Measurements from ENCODE around the gene SEMA4G. TPM values are rescaled to one million over a fixed set of nuclear protein-coding genes. Genes with fewer than 3 reads are reported as not detected.

The SEMA4G gene
- total and polyA plus RNA-seq, 2 of the 4 experiments (the other 2 are of a cell fraction), result 0.90 to 8.7 TPM

DNA sequence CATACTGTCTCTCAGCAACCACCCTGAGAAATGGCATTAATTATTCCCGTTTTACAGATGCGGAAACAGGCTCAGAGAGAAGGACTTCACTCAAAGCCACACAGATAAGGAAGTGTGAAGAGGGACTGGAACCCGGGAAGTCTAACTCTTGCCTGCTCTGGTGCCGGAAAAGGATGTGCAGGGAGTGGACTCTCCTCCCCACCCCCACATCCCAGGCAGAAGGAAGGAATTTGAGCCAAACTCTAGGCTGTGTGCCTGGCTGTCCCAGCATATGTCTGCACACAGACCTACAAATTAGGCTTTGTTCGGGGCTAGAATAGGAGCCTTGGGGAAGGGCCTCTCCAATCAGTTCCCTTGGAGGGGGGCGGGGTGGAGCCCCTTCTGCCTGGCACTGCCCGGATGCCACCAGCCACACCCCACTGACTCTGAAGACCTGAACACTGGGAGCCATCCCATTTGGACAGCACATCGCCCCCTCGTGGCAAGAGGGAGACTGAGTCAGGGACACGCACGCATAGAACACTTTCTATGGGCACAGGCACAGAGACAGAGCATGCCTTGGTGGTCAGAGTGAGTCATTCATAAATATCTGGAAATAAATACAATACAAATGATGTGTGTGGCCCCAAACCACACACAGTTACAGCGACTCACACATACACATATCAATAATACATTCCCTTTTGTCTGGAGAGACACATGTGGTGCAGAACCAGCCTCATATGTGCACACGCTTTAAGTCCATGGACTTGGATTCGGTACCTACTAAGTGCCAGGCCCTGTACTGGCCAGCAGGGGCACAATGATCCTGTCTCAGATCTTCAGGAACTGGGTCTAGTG, 43.4 kb downstream of the SEMA4G start:
- H3K4me3 ChIP-seq (ENCODE audit: insufficient read depth, low read depth, low read length), result no peak overlapping the region; the same call in 1 of the 2 replicates
- H3K56ac ChIP-seq (ENCODE audit: extremely low read depth, insufficient read depth, low read length), result peak overlapping the region; percentile 71; the same call in 1 of the 2 replicates
- H3K27ac ChIP-seq (ENCODE audit: insufficient read depth, low read length), result peak overlapping the region; percentile 22
- H3K79me1 ChIP-seq (ENCODE audit: low read depth in 1 of 2, low read length in 2 of 2), result peaks cover 3 to 21% of the 10 kb centered on the region in 2 experiments; a peak in 2 of 4 replicates
- TF ChIP-seq, protein P1, sequence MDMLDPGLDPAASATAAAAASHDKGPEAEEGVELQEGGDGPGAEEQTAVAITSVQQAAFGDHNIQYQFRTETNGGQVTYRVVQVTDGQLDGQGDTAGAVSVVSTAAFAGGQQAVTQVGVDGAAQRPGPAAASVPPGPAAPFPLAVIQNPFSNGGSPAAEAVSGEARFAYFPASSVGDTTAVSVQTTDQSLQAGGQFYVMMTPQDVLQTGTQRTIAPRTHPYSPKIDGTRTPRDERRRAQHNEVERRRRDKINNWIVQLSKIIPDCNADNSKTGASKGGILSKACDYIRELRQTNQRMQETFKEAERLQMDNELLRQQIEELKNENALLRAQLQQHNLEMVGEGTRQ (IDR thresholded peaks at IDR 0.05; ENCODE audit: low read depth, low read length), result 0 out of 2 replicates have a peak, but pooled peaks have one; percentile 13
- TF ChIP-seq, protein P2, sequence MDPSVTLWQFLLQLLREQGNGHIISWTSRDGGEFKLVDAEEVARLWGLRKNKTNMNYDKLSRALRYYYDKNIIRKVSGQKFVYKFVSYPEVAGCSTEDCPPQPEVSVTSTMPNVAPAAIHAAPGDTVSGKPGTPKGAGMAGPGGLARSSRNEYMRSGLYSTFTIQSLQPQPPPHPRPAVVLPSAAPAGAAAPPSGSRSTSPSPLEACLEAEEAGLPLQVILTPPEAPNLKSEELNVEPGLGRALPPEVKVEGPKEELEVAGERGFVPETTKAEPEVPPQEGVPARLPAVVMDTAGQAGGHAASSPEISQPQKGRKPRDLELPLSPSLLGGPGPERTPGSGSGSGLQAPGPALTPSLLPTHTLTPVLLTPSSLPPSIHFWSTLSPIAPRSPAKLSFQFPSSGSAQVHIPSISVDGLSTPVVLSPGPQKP (IDR thresholded peaks at IDR 0.05; ENCODE audit: borderline replicate concordance, low read depth, low read length), result no peak
- TF ChIP-seq RAD21 (IDR thresholded peaks at IDR 0.05; ENCODE audit: low read length), result peak; percentile 70
- peak; percentile 81 for TF ChIP-seq SMC3 (IDR thresholded peaks at IDR 0.05; ENCODE audit: low read depth, low read length)
- TF ChIP-seq, protein P3, sequence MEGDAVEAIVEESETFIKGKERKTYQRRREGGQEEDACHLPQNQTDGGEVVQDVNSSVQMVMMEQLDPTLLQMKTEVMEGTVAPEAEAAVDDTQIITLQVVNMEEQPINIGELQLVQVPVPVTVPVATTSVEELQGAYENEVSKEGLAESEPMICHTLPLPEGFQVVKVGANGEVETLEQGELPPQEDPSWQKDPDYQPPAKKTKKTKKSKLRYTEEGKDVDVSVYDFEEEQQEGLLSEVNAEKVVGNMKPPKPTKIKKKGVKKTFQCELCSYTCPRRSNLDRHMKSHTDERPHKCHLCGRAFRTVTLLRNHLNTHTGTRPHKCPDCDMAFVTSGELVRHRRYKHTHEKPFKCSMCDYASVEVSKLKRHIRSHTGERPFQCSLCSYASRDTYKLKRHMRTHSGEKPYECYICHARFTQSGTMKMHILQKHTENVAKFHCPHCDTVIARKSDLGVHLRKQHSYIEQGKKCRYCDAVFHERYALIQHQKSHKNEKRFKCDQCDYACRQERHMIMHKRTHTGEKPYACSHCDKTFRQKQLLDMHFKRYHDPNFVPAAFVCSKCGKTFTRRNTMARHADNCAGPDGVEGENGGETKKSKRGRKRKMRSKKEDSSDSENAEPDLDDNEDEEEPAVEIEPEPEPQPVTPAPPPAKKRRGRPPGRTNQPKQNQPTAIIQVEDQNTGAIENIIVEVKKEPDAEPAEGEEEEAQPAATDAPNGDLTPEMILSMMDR (conservative IDR thresholded peaks at IDR 0.05; ENCODE audit: low read depth, low read length), result peak; percentile 90
- TF ChIP-seq RFX5 (IDR thresholded peaks at IDR 0.05; ENCODE audit: low read depth, low read length), result no peak
- peak; percentile 41; the same call in 1 of the 2 replicates for TF ChIP-seq MAZ (IDR thresholded peaks at IDR 0.05; ENCODE audit: borderline replicate concordance, low read depth, low read length)
- TF ChIP-seq FOS (IDR thresholded peaks at IDR 0.05; ENCODE audit: low read depth, low read length), result peak; percentile 91
- TF ChIP-seq RCOR1 (IDR thresholded peaks at IDR 0.05; ENCODE audit: insufficient replicate concordance, low read length), result peak; percentile 45
- no peak for TF ChIP-seq POLR2A (IDR thresholded peaks at IDR 0.05; ENCODE audit: low read depth, low read length)
- TF ChIP-seq BHLHE40 (IDR thresholded peaks at IDR 0.05; ENCODE audit: low read depth, low read length), result peak; percentile 79
- peak; percentile 69; the same call in 1 of the 2 replicates for TF ChIP-seq MXI1 (IDR thresholded peaks at IDR 0.05; ENCODE audit: borderline replicate concordance, low read depth, low read length)
- no peak overlapping the region; the same call in 1 of the 2 replicates for H3K9ac ChIP-seq (ENCODE audit: low read depth, low read length)
- peak overlapping the region; percentile 25; the same call in 1 of the 2 replicates for H3K18ac ChIP-seq (ENCODE audit: low read depth, low read length)
- peak overlapping the region; percentile 25 for H3K14ac ChIP-seq (replicated peaks; ENCODE audit: low read depth, low read length)
- peak overlapping the region; percentile 62 to 65 for H4K8ac ChIP-seq (ENCODE audit: low read depth in 2 of 2, low read length in 2 of 2)
- H2BK5ac ChIP-seq (ENCODE audit: low read depth, low read length, poor library complexity, severe bottlenecking), result peak overlapping the region; percentile 72
- H3K4me2 ChIP-seq (ENCODE audit: low read depth, low read length), result peak overlapping the region; percentile 59
- H4K5ac ChIP-seq (ENCODE audit: low read depth, low read length), result peak overlapping the region; percentile 19; the same call in 1 of the 2 replicates
- BruUV-seq (replicated peaks), result no TSS peak
- H2AK9ac ChIP-seq (replicated peaks; ENCODE audit: low read depth, low read length, poor library complexity), result peak overlapping the region; percentile 94
- H2AFZ ChIP-seq (replicated peaks; ENCODE audit: low read length, poor library complexity), result peak overlapping the region; percentile 89
- intact Hi-C loops (cut with micrococcal nuclease), result loop anchor here (1.0 to 10.0 kb wide), 3 partner anchors 14 to 448 kb away; no protein-coding TSS in a partner anchor
- peak overlapping the region; percentile 18; the same call in 2 of the 3 replicates for H2BK15ac ChIP-seq (ENCODE audit: low read depth, low read length)
- DNase-seq (peak; percentile 95), ATAC-seq (ENCODE audit: low read depth) (peak; percentile 81)
- POLR2A ChIA-PET (ENCODE audit: unreplicated experiment), result no interaction called here
- peak overlapping the region; percentile 66 for H2AK5ac ChIP-seq (ENCODE audit: low read depth, low read length)
- H3K4ac ChIP-seq (ENCODE audit: low read depth, low read length), result peak overlapping the region; percentile 56
- dilution Hi-C loops (cut with HindIII; ENCODE audit: low sequenced_read_pairs, unreplicated experiment), result no loop called here
- in situ Hi-C loops (cut with MboI; ENCODE audit: low sequenced_read_pairs), result no loop called here
- H3K4me1 ChIP-seq (ENCODE audit: control insufficient read depth, insufficient read depth, low read length), result peaks cover 33% of the 10 kb centered on the region
- peak overlapping the region; percentile 55 for H4K91ac ChIP-seq (ENCODE audit: insufficient read depth, low read depth, low read length)
- 17% methylated on average over 1 of the region's 14 CpGs; no CpG with 5 or more reads in 1 of the 2 experiments for WGBS, 2 experiments (ENCODE audit: extremely low coverage in 2 of 2, insufficient read length in 1 of 2)
- CTCF ChIA-PET, result interaction anchor here (1.5 to 2.0 kb wide), 3 partner anchors 11 to 15 kb away, joined by 5 to 13 read pairs (median 10); partner anchors contain the start of gene LZTS2
- H3K36me3 ChIP-seq (ENCODE audit: control insufficient read depth, insufficient read depth, low read length), result no peaks in the 10 kb centered on the region
- peak overlapping the region; percentile 6; the same call in 1 of the 2 replicates for H3K23ac ChIP-seq (ENCODE audit: low read depth, low read length)
- H3K27me3 ChIP-seq (ENCODE audit: control insufficient read depth, insufficient read depth, low read length), result no peaks in the 10 kb centered on the region
- peaks cover 23% of the 10 kb centered on the region for H3K9me1 ChIP-seq (ENCODE audit: insufficient read depth, low read length)
- H2BK120ac ChIP-seq (ENCODE audit: low read depth, low read length), result peak overlapping the region; percentile 41
- no peaks in the 10 kb centered on the region for H3K9me3 ChIP-seq (ENCODE audit: control insufficient read depth, insufficient read depth, low read length)
- peak overlapping the region; percentile 51 for H2BK20ac ChIP-seq (ENCODE audit: low read depth, low read length)
- peaks cover 10% of the 10 kb centered on the region; the same call in 1 of the 2 replicates for H4K20me1 ChIP-seq (ENCODE audit: insufficient read depth, low read length)
